A549 (cell line): ENCODE data around the gene RARB. TPM values are rescaled to one million over a fixed set of nuclear protein-coding genes. Genes with fewer than 3 reads are reported as not detected.

Experiments used
- ATAC-seq, 2 experiments: fragments of 200-7000 bp in 1 of 2; fragments of >200 bp in 1 of 2; cut with Nextera tagmentation in 1 of 2; cut with Tn5 transposase in 1 of 2; 3 replicates each; pipeline versions ENCODE4 v1.8.0 to v1.9.1; 2018 to 2020; ENCODE audit warnings: mild to moderate bottlenecking in 1 of 2, moderate library complexity in 1 of 2
- CTCF ChIA-PET: fragments of 300-600 bp; sonication (Branson Sonifier 250); formaldehyde crosslinking; extraction: SDS; loops from one replicate; lab custom pipeline; 2021; ENCODE audit warnings: antibody characterized with exemption, inconsistent platforms; lab: Yijun Ruan, JAX
- POLR2A ChIA-PET: fragments of 350-600 bp; formaldehyde crosslinking; extraction: SDS; loops from one replicate; lab custom pipeline; 2021; ENCODE audit warnings: antibody characterized with exemption, inconsistent platforms; lab: Yijun Ruan, JAX
- DNase-seq, 2 experiments: peaks; one replicate each; pipeline versions ENCODE4 v3.0.0 to v3.0.0-alpha.2; 2011 to 2016; ENCODE audit warnings: low read depth in 1 of 2, low spot score in 1 of 2
- FAIRE-seq: peaks from 2 replicates; lab custom pipeline; 2011; peaks lifted over from hg19 to GRCh38; lab: Jason Lieb, UNC
- H3K27ac ChIP-seq, 2 experiments: fragments of >200 bp; sonication (Bioruptor Twin); formaldehyde crosslinking; 3 replicates each; pipeline ENCODE4 v1.5.1; 2016 to 2017
- H3K4me1 ChIP-seq: fragments of >200 bp; sonication (Bioruptor Twin); formaldehyde crosslinking; 3 replicates; pipeline ENCODE4 v1.6.1; 2016
- H3K4me2 ChIP-seq: fragments of >200 bp; sonication (Bioruptor Twin); formaldehyde crosslinking; 3 replicates; pipeline ENCODE4 v1.6.1; 2016
- H3K4me3 ChIP-seq: fragments of >200 bp; sonication (Bioruptor Twin); formaldehyde crosslinking; 3 replicates; pipeline ENCODE4 v1.5.1; 2016
- H3K9me3 ChIP-seq: fragments of >200 bp; sonication (Bioruptor Twin); formaldehyde crosslinking; 3 replicates; pipeline ENCODE4 v1.6.1; 2016
- CBX2 ChIP-seq: fragments of 200-600 bp; sonication (generic); IDR thresholded peaks from 2 replicates; pipeline ENCODE4 v1.6.1; 2016; ENCODE audit warnings: low read depth, mild to moderate bottlenecking, borderline replicate concordance
- CBX8 ChIP-seq: fragments of 200-600 bp; sonication (generic); IDR thresholded peaks from 2 replicates; pipeline ENCODE4 v1.6.1; 2016
- CEBPB ChIP-seq, 2 experiments: fragments of >200 bp in 1 of 2; sonication (Bioruptor Twin) in 1 of 2; formaldehyde crosslinking in 1 of 2; IDR thresholded peaks; 2 replicates each; pipeline ENCODE4 v1.6.1; 2012 to 2016
- EP300 ChIP-seq, 2 experiments: fragments of >200 bp; sonication (Bioruptor Twin); formaldehyde crosslinking; IDR thresholded peaks; 2 replicates in 1 of 2; 3 replicates in 1 of 2; pipeline ENCODE4 v1.6.1; 2016 to 2017
- FOSB ChIP-seq: fragments of 250-450 bp; sonication (Bioruptor Pico); IDR thresholded peaks from 2 replicates; pipeline ENCODE4 v1.5.0; 2020; ENCODE audit warnings: mild to moderate bottlenecking, moderate library complexity
- FOSL2 ChIP-seq, 2 experiments: fragments of 450-650 bp in 1 of 2; fragments of >200 bp in 1 of 2; sonication (Bioruptor Twin) in 1 of 2; formaldehyde crosslinking; IDR thresholded peaks; 2 replicates each; pipeline versions ENCODE4 v1.5.0 to v1.6.1; 2016 to 2020; ENCODE audit warnings: mild to moderate bottlenecking in 1 of 2, moderate library complexity in 1 of 2
- FOXS1 ChIP-seq: fragments of 250-450 bp; sonication (Bioruptor Pico); IDR thresholded peaks from 2 replicates; pipeline ENCODE4 v1.5.0; 2020; ENCODE audit warnings: mild to moderate bottlenecking, moderate library complexity
- GATA3 ChIP-seq: IDR thresholded peaks from 2 replicates; pipeline ENCODE4 v1.6.1; 2012; ENCODE audit warnings: borderline replicate concordance
- HEYL ChIP-seq: fragments of 250-450 bp; sonication (Bioruptor Pico); IDR thresholded peaks from 2 replicates; pipeline ENCODE4 v1.8.0; 2021; ENCODE audit warnings: mild to moderate bottlenecking, moderate library complexity
- HOXA7 ChIP-seq: fragments of 250-450 bp; sonication (Bioruptor Pico); IDR thresholded peaks from 2 replicates; pipeline ENCODE4 v1.5.0; 2020; ENCODE audit warnings: mild to moderate bottlenecking, moderate library complexity
- HOXB13 ChIP-seq: fragments of 250-450 bp; sonication (Bioruptor Pico); IDR thresholded peaks from 2 replicates; pipeline ENCODE4 v1.5.0; 2020; ENCODE audit warnings: low read depth, mild to moderate bottlenecking, moderate library complexity
- HOXB5 ChIP-seq: fragments of 250-450 bp; sonication (Bioruptor Pico); IDR thresholded peaks from 2 replicates; pipeline ENCODE4 v1.5.0; 2020; ENCODE audit warnings: mild to moderate bottlenecking, moderate library complexity
- KDM5A ChIP-seq: fragments of 200-600 bp; sonication (generic); IDR thresholded peaks from 2 replicates; pipeline ENCODE4 v1.6.1; 2016; ENCODE audit warnings: antibody characterized with exemption, mild to moderate bottlenecking
- MAZ ChIP-seq: fragments of 150-350 bp; IDR thresholded peaks from 2 replicates; pipeline ENCODE4 v1.6.1; 2014; ENCODE audit warnings: antibody characterized with exemption, low read depth, low read length, borderline replicate concordance
- POLR2AphosphoS2 ChIP-seq: conservative IDR thresholded peaks from 2 replicates; pipeline ENCODE4 v1.6.1; 2012; ENCODE audit warnings: low read length, improper control_type of control experiment, inconsistent platforms
- SREBF2 ChIP-seq: fragments of 450-650 bp; IDR thresholded peaks from 2 replicates; pipeline ENCODE4 v1.6.1; 2014; ENCODE audit warnings: mild to moderate bottlenecking, moderate library complexity
- TP53 ChIP-seq: fragments of 250-450 bp; sonication (Bioruptor Pico); IDR thresholded peaks from 2 replicates; pipeline ENCODE4 v1.5.0; 2021; ENCODE audit warnings: mild to moderate bottlenecking, moderate library complexity
- ZC3H11A ChIP-seq: fragments of 450-650 bp; IDR thresholded peaks from 2 replicates; pipeline ENCODE4 v1.6.1; 2014; ENCODE audit warnings: antibody characterized with exemption, mild to moderate bottlenecking
- ZNF302 ChIP-seq: fragments of 250-450 bp; sonication (Bioruptor Pico); IDR thresholded peaks from 2 replicates; pipeline ENCODE4 v1.9.0; 2021; ENCODE audit warnings: inconsistent platforms, mild to moderate bottlenecking, moderate library complexity
- ZSCAN20 ChIP-seq: fragments of 250-450 bp; sonication (Bioruptor Pico); IDR thresholded peaks from 2 replicates; pipeline ENCODE4 v1.8.0; 2022; ENCODE audit warnings: mild to moderate bottlenecking, moderate library complexity
- WGBS: methylation state at CpG from one replicate; pipeline ENCODE4 v1.1.6; 2017; ENCODE audit errors: missing lambda C conversion rate; 5-methylcytosine and 5-hydroxymethylcytosine counted together
- polyA plus RNA-seq, 4 experiments: library from polyadenylated mRNA; depleted of rRNA in 3 of 4; stranded (reverse); fragments of >200 nt; fragmentation: RNase III in 1 of 4; extraction: RNeasy Plus Mini Kit Qiagen cat#74134 plus additional on column Dnase treatment in 1 of 4; gene quantifications; 2 replicates in 3 of 4; 3 replicates in 1 of 4; pipeline ENCODE4 v1.2.3, GENCODE V29; 2011 to 2017
- TF ChIP-seq, protein P1 (sequence below): fragments of 150-350 bp; IDR thresholded peaks from 2 replicates; pipeline ENCODE4 v1.6.1; 2014; ENCODE audit warnings: low read depth, mild to moderate bottlenecking, low read length
- TF ChIP-seq, protein P2 (sequence below): fragments of >200 bp; sonication (Bioruptor Twin); formaldehyde crosslinking; IDR thresholded peaks from 3 replicates; pipeline ENCODE4 v1.5.1; 2016

Gene RARB
- polyA plus RNA-seq, 2 of the 4 experiments (the other 2 are of a cell fraction) = 24.5 to 30.8 TPM

DNA sequence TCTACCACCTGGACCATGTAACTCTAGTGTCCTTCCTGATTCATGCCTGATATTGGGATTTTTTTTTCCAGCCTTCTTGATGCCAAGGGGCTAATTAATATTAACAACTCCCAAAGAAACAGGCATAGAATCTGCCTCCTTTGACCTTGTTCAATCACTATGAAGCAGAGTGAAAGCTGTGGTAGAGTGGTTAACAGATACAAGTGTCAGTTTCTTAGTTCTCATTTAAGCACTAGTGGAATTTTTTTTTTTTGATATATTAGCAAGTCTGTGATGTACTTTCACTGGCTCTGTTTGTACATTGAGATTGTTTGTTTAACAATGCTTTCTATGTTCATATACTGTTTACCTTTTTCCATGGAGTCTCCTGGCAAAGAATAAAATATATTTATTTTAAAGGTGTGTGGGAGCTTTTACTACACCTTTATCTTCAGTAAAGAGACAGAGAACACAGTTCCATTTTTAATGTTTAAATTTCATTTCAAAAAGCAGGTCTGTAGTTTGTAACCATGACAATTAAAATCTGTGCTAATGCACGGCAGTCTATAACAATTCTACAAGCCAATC is 169.6 kb downstream of the RARB start:
- FAIRE-seq (no peak), DNase-seq (no peak), ATAC-seq (no peak)
- Histone ChIP-seq H3K4me2 (no peak overlapping the region; the same call in 2 of the 3 replicates), H3K4me3 (no peak overlapping the region), H3K4me1 (peaks cover 24% of the 10 kb centered on the region), H3K9me3 (no peaks in the 10 kb centered on the region), H3K27ac (no peak overlapping the region)
- ChIA-PET POLR2A (no interaction called here), CTCF (interaction anchor here (0.6 kb wide), 2 partner anchors 30 to 91 kb away, joined by 3 read pairs; no protein-coding TSS in a partner anchor)
- WGBS = 68% methylated on average over 1 of the region's 1 CpG
- TF ChIP-seq KDM5A (no peak), HEYL (no peak), HOXA7 (no peak), ZC3H11A (no peak), HOXB5 (CRISPR knock-in tag) (no peak), ZNF302 (no peak), CEBPB (IDR thresholded peaks at IDR 0.05) (no peak), EP300 (IDR thresholded peaks at IDR 0.05) (no peak), FOSB (CRISPR knock-in tag) (no peak), CBX8 (no peak), GATA3 (no peak)

DNA sequence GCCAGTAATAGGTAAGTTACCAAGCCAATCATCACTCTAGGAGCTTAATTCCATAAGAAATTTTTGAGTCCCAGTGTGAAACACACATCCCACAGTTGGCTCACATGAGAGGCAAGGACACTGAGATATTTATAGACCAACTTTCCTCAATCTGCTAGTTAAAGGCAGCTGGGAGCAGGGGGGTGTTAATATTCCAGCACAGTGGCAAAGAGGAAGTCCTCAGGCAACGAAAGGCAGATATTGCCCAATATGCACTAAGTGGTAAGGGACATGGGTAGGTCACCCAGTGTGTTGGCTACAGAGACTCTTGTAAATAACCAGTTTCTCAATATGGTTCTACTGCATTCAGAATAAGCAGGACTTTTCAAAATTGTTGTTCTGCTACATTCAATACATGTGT is 175.6 kb downstream of the RARB start:
- WGBS = 75% methylated on average over 1 of the region's 1 CpG
- Histone ChIP-seq H3K4me1 (peaks cover 13% of the 10 kb centered on the region), H3K4me2 (peak overlapping the region; percentile 32), H3K4me3 (no peak overlapping the region), H3K9me3 (no peaks in the 10 kb centered on the region), H3K27ac (peak overlapping the region in 1 of 2 experiments; percentile 45; a peak in 2 of 6 replicates)
- DNase-seq (no peak), ATAC-seq (peak; percentile 56 to 66), FAIRE-seq (no peak)
- POLR2A ChIA-PET = interaction anchor here (1.4 kb wide), 1 partner anchor 176 kb away, joined by 3 read pairs; the partner anchor contains the start of gene RARB
- CTCF ChIA-PET = interaction anchor here (1.1 to 3.5 kb wide), 3 partner anchors 10 to 641 kb away, joined by 3 to 24 read pairs (median 3); no protein-coding TSS in a partner anchor
- TF ChIP-seq CEBPB (IDR thresholded peaks at IDR 0.05) (peak; percentile 6 to 38; a peak in 1 of 4 replicates), CBX8 (no peak)

DNA sequence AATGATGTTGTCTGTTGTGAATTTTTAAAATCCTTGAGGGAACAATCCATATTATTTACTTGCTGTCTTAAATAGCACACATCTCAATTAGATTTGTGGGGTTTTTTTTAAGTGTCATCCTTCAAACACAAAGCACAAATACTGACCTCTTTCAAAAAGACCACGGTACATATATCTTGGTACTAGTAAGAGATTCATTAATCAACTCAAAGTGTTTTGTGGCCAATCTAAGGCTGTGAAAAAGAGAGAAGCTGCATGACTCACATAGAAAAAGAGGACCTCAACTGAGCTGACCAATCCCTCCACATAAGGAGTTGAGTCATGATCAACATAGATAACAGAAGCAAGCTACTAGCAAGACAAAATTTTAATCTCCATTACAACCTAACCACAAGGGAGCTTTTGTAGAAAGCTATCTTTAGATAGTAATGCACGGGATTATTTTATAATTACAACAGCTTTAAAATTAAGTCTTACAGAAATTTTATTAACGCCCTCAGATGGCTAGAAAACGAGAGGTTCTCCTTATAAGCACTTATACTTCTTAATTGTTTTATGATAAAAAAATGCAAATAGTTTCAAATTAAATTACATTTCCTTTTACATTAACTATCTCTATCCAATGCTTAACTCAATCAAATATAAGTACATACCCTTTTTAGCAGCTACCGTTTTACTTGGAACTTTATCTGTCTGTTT is 176.2 kb downstream of the RARB start:
- CTCF ChIA-PET = interaction anchor here (1.2 to 3.5 kb wide), 2 partner anchors 11 to 641 kb away, joined by 3 to 24 read pairs; no protein-coding TSS in a partner anchor
- Histone ChIP-seq H3K4me2 (peak overlapping the region; percentile 32), H3K4me1 (peaks cover 13% of the 10 kb centered on the region), H3K27ac (peak overlapping the region in 1 of 2 experiments; percentile 45; a peak in 2 of 6 replicates), H3K9me3 (no peaks in the 10 kb centered on the region), H3K4me3 (no peak overlapping the region)
- ATAC-seq (peak; percentile 86 to 88), DNase-seq (peak in 1 of 2 experiments; percentile 34), FAIRE-seq (no peak)
- 75% methylated on average over 5 of the region's 5 CpGs for WGBS
- POLR2A ChIA-PET = interaction anchor here (1.1 to 1.4 kb wide), 2 partner anchors 176 to 179 kb away, joined by 3 to 4 read pairs; partner anchors contain the start of genes NGLY1 and RARB
- no peak for TF ChIP-seq MAZ
- no peak for TF ChIP-seq FOSL2 (IDR thresholded peaks at IDR 0.05)
- TF ChIP-seq FOSL2 (CRISPR knock-in tag; IDR thresholded peaks at IDR 0.05) = peak; percentile 62
- TF ChIP-seq, all 56 proteins: peak for 1

- ChIA-PET POLR2A (no interaction called here), CTCF (interaction anchor here (0.7 kb wide), 1 partner anchor 287 kb away, joined by 3 read pairs; no protein-coding TSS in a partner anchor)
- Histone ChIP-seq H3K4me2 (no peak overlapping the region), H3K9me3 (no peaks in the 10 kb centered on the region), H3K4me1 (0 out of 3 replicates have a peak, but pooled peaks cover 4% of the 10 kb centered on the region), H3K4me3 (no peak overlapping the region), H3K27ac (no peak overlapping the region)
- no peak for TF ChIP-seq FOSL2 (IDR thresholded peaks at IDR 0.05)
- TF ChIP-seq FOSL2 (CRISPR knock-in tag; IDR thresholded peaks at IDR 0.05) = 0 out of 2 replicates have a peak, but pooled peaks have one; percentile 18
- TF ChIP-seq POLR2AphosphoS2 = no peak
- ATAC-seq = no peak; a peak in 1 of 6 replicates
- WGBS = 90% methylated on average over 1 of the region's 1 CpG
- no peak for DNase-seq
- FAIRE-seq = no peak
These were observed 182.1 kb downstream of the RARB start for GRCh38 chr3:25610167-25610566.

DNA sequence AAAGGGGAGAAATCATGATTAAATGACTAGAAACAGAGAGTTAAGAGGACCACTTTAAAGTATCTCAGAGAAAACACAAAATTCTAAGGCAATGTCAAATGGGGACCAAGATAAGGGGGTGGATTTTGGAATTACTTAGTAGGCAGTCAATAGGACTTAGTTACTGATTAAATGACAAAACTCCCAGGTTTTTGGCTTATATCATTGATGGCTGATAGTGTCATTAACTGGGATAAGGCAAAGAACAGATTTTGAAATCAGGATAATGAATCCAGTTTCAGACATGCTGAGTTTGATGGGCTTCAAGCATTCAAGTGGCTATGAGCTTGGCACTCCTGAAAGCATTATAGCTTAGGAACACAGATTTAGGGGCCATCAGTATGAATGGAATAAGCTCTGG is 182.7 kb downstream of the RARB start:
- CTCF ChIA-PET = interaction anchor here (0.6 to 2.4 kb wide), 2 partner anchors 37 to 1097 kb away, joined by 3 to 5 read pairs; no protein-coding TSS in a partner anchor
- H3K27ac ChIP-seq = no peak overlapping the region
- POLR2A ChIA-PET = no interaction called here
- TF ChIP-seq ZSCAN20 (no peak), SREBF2 (no peak), MAZ (no peak), CBX2 (no peak), GATA3 (no peak), CEBPB (IDR thresholded peaks at IDR 0.05) (no peak), TP53 (CRISPR knock-in tag) (no peak), HOXB13 (CRISPR knock-in tag) (no peak), FOSB (CRISPR knock-in tag) (no peak), FOXS1 (CRISPR knock-in tag) (no peak)
- TF ChIP-seq, protein P1, sequence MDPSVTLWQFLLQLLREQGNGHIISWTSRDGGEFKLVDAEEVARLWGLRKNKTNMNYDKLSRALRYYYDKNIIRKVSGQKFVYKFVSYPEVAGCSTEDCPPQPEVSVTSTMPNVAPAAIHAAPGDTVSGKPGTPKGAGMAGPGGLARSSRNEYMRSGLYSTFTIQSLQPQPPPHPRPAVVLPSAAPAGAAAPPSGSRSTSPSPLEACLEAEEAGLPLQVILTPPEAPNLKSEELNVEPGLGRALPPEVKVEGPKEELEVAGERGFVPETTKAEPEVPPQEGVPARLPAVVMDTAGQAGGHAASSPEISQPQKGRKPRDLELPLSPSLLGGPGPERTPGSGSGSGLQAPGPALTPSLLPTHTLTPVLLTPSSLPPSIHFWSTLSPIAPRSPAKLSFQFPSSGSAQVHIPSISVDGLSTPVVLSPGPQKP = no peak
- TF ChIP-seq, protein P2, sequence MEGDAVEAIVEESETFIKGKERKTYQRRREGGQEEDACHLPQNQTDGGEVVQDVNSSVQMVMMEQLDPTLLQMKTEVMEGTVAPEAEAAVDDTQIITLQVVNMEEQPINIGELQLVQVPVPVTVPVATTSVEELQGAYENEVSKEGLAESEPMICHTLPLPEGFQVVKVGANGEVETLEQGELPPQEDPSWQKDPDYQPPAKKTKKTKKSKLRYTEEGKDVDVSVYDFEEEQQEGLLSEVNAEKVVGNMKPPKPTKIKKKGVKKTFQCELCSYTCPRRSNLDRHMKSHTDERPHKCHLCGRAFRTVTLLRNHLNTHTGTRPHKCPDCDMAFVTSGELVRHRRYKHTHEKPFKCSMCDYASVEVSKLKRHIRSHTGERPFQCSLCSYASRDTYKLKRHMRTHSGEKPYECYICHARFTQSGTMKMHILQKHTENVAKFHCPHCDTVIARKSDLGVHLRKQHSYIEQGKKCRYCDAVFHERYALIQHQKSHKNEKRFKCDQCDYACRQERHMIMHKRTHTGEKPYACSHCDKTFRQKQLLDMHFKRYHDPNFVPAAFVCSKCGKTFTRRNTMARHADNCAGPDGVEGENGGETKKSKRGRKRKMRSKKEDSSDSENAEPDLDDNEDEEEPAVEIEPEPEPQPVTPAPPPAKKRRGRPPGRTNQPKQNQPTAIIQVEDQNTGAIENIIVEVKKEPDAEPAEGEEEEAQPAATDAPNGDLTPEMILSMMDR = no peak

More for the DNA sequence above, 182.7 kb downstream of the RARB start:
- no peak for FAIRE-seq
- Histone ChIP-seq H3K4me2 (no peak overlapping the region), H3K9me3 (no peaks in the 10 kb centered on the region), H3K4me1 (0 out of 3 replicates have a peak, but pooled peaks cover 4% of the 10 kb centered on the region), H3K4me3 (no peak overlapping the region)
- ATAC-seq = no peak
- no peak for DNase-seq
